K562 (cell line): ENCODE data around the gene ARHGAP12. TPM values are rescaled to one million over a fixed set of nuclear protein-coding genes. Genes with fewer than 3 reads are reported as not detected.
A peak's percentile ranks its signal among the peaks of the same experiment; 100 is the strongest.

Experiments used
- DPF2 ChIP-seq: fragments of 450-650 bp; IDR thresholded peaks from 2 replicates; pipeline ENCODE4 v1.6.1; 2016
- ETS2 ChIP-seq: IDR thresholded peaks from 2 replicates; pipeline ENCODE4 v1.6.1; 2016; ENCODE audit warnings: borderline replicate concordance, missing genetic modification characterization, mild to moderate bottlenecking, moderate library complexity, missing compliant biosample characterization; ENCODE audit not compliant: poor library complexity, severe bottlenecking
- ETV6 ChIP-seq, 3 experiments: fragments of 150-350 bp in 1 of 3; sonication (generic) in 1 of 3; formaldehyde crosslinking in 1 of 3; IDR thresholded peaks; 2 replicates each; pipeline versions ENCODE4 v1.6.1 to v1.8.0; 2014 to 2022; ENCODE audit warnings: borderline replicate concordance in 2 of 3, low read depth in 2 of 3, antibody characterized with exemption in 1 of 3, low read length in 1 of 3, mild to moderate bottlenecking in 1 of 3, missing genetic modification reagents in 1 of 3
- JUN ChIP-seq, 2 experiments: sonication (generic) in 1 of 2; formaldehyde crosslinking in 1 of 2; IDR thresholded peaks; 2 replicates each; pipeline versions ENCODE4 v1.6.1 to v1.8.0; 2012 to 2022; ENCODE audit warnings: borderline replicate concordance in 2 of 2, mild to moderate bottlenecking in 2 of 2, improper control_type of control experiment in 1 of 2, low read depth in 1 of 2, low read length in 1 of 2, missing genetic modification reagents in 1 of 2
- JUND ChIP-seq, 2 experiments: IDR thresholded peaks; 2 replicates in 1 of 2; 3 replicates in 1 of 2; pipeline ENCODE4 v1.6.1; 2011; ENCODE audit warnings: borderline replicate concordance in 2 of 2, low read depth in 2 of 2, low read length in 2 of 2, improper control_type of control experiment in 1 of 2, missing biosample characterization in 1 of 2, missing genetic modification characterization in 1 of 2, missing genetic modification reagents in 1 of 2
- MYBL2 ChIP-seq, 2 experiments: fragments of 450-650 bp in 1 of 2; sonication (generic) in 1 of 2; formaldehyde crosslinking in 1 of 2; IDR thresholded peaks; 2 replicates each; pipeline versions ENCODE4 v1.6.1 to v1.8.1; 2017 to 2022; ENCODE audit warnings: borderline replicate concordance in 1 of 2, inconsistent platforms in 1 of 2, low read depth in 1 of 2, mild to moderate bottlenecking in 1 of 2, missing genetic modification reagents in 1 of 2, moderate library complexity in 1 of 2
- POLR2AphosphoS5 ChIP-seq: IDR thresholded peaks from 2 replicates; pipeline ENCODE4 v1.6.1; 2011; ENCODE audit warnings: mild to moderate bottlenecking, low read depth, low read length, moderate library complexity; ENCODE audit not compliant: control insufficient read depth, insufficient read depth
- POLR3A ChIP-seq: IDR thresholded peaks from 2 replicates; pipeline ENCODE4 v1.6.1; 2011; ENCODE audit warnings: borderline replicate concordance, mild to moderate bottlenecking, moderate library complexity; ENCODE audit not compliant: insufficient read length, insufficient read depth; ENCODE audit errors: extremely low read depth
- RBM34 ChIP-seq: fragments of 200-400 bp; formaldehyde crosslinking; IDR thresholded peaks from 2 replicates; pipeline ENCODE4 v1.6.1; 2018; ENCODE audit warnings: low read length, borderline replicate concordance; ENCODE audit not compliant: insufficient read depth
- SAFB ChIP-seq: fragments of 200-400 bp; formaldehyde crosslinking; IDR thresholded peaks from 2 replicates; pipeline ENCODE4 v1.6.1; 2017; ENCODE audit warnings: low read depth, low read length, borderline replicate concordance
- SRF ChIP-seq, 2 experiments: fragments of 250-450, 450-650 bp in 1 of 2; sonication (Bioruptor Pico) in 1 of 2; sonication (generic) in 1 of 2; formaldehyde crosslinking; IDR thresholded peaks; 2 replicates each; pipeline versions ENCODE4 v1.5.0 to v1.5.1; 2020 to 2022; ENCODE audit warnings: mild to moderate bottlenecking in 1 of 2, missing genetic modification reagents in 1 of 2
- TCF7L2 ChIP-seq: fragments of 150-350 bp; IDR thresholded peaks from 2 replicates; pipeline ENCODE4 v1.6.1; 2016; ENCODE audit warnings: low read depth, mild to moderate bottlenecking, low read length, moderate library complexity
- VEZF1 ChIP-seq: fragments of 200-800 bp; sonication (Bioruptor generic); IDR thresholded peaks from 2 replicates; pipeline ENCODE4 v1.6.1; 2017; ENCODE audit warnings: missing genetic modification characterization, missing compliant biosample characterization
- ZBTB11 ChIP-seq, 3 experiments: fragments of 200-800 bp in 1 of 3; fragments of 250-450 bp in 1 of 3; fragments of 450-650 bp in 1 of 3; sonication (Bioruptor Pico) in 1 of 3; sonication (Bioruptor generic) in 1 of 3; formaldehyde crosslinking in 1 of 3; IDR thresholded peaks; 2 replicates each; pipeline versions ENCODE4 v1.6.1 to v1.8.0; 2016 to 2022; ENCODE audit warnings: mild to moderate bottlenecking in 2 of 3, missing genetic modification characterization in 2 of 3, missing compliant biosample characterization in 1 of 3, moderate library complexity in 1 of 3
- ZBTB8A ChIP-seq: fragments of 450-650 bp; IDR thresholded peaks from 2 replicates; pipeline ENCODE4 v1.6.1; 2018; ENCODE audit warnings: mild to moderate bottlenecking, moderate library complexity; ENCODE audit not compliant: partially characterized antibody
- ZKSCAN1 ChIP-seq: fragments of 150-350 bp; IDR thresholded peaks from 2 replicates; pipeline ENCODE4 v1.6.1; 2016; ENCODE audit warnings: low read depth, low read length
- ZSCAN32 ChIP-seq: fragments of 450-650 bp; formaldehyde crosslinking; IDR thresholded peaks from 2 replicates; pipeline ENCODE4 v1.4.0; 2020; ENCODE audit warnings: mild to moderate bottlenecking, moderate library complexity
- polyA plus RNA-seq, 8 experiments: library from polyadenylated mRNA; depleted of rRNA in 4 of 8; stranded (reverse) in 5 of 8; unstranded in 3 of 8; fragments of >200 nt; fragmentation: Nextera tagmentation in 2 of 8; fragmentation: Illumina TruSeq in 1 of 8; extraction: Ambion mirVana in 2 of 8; extraction: Trizol in 1 of 8; gene quantifications; 2 replicates each; pipeline versions ENCODE4 v1.2.1 to v1.2.3, GENCODE V29; 2011 to 2014; ENCODE audit warnings: inconsistent platforms in 1 of 8, missing spikeins in 1 of 8
- total RNA-seq, 7 experiments: library from RNA; depleted of rRNA in 6 of 7; stranded (reverse); fragments of >200 nt in 6 of 7; fragmentation: Illumina TruSeq in 2 of 7; extraction: Trizol in 2 of 7; gene quantifications; 2 replicates each; pipeline versions ENCODE4 v1.2.1 to v1.2.3, GENCODE V29; 2011 to 2021; ENCODE audit warnings: low replicate concordance in 1 of 7
- TF ChIP-seq, protein P1 (sequence below): fragments of 250-450 bp; sonication (Bioruptor Pico); IDR thresholded peaks from 2 replicates; pipeline ENCODE4 v1.8.0; 2021; ENCODE audit warnings: moderate library complexity, mild to moderate bottlenecking, inconsistent platforms

ARHGAP12 gene
- total and polyA plus RNA-seq, 9 of the 15 experiments (the other 6 are each of a cell fraction or from before 2014, with no cell fraction given) = 4.4 to 18.7 (median 10.1) TPM

GRCh38 chr10:31940839-31941653 is 12.4 kb upstream of the ARHGAP12 start (continued):
- TF ChIP-seq MYBL2 (IDR thresholded peaks at IDR 0.05; ENCODE audit: low read depth) (no peak), MYBL2 (CRISPR knock-in tag; IDR thresholded peaks at IDR 0.05; ENCODE audit: borderline replicate concordance) (no peak), ZBTB11 (CRISPR knock-in tag; IDR thresholded peaks at IDR 0.05) (peak in 1 of 3 experiments; percentile 41; a peak in 2 of 6 replicates), SAFB (no peak), TCF7L2 (no peak), POLR3A (no peak), VEZF1 (CRISPR knock-in tag) (peak; percentile 39; the same call in 1 of the 2 replicates), DPF2 (peak; percentile 61), SRF (CRISPR knock-in tag; IDR thresholded peaks at IDR 0.05) (no peak), ZBTB8A (no peak), JUN (IDR thresholded peaks at IDR 0.05; ENCODE audit: borderline replicate concordance, low read depth, low read length) (peak; percentile 83; the same call in 1 of the 2 replicates), JUN (CRISPR knock-in tag; IDR thresholded peaks at IDR 0.05; ENCODE audit: borderline replicate concordance) (no peak), POLR2AphosphoS5 (no peak), ETS2 (tag) (no peak), RBM34 (no peak), JUND (IDR thresholded peaks at IDR 0.05; ENCODE audit: borderline replicate concordance, low read depth, low read length) (peak; percentile 70), JUND (tag; IDR thresholded peaks at IDR 0.05; ENCODE audit: borderline replicate concordance, low read depth, low read length) (no peak; the same call in 2 of the 3 replicates), ZSCAN32 (no peak), ZKSCAN1 (no peak), ETV6 (IDR thresholded peaks at IDR 0.05; ENCODE audit: borderline replicate concordance in 1 of 2, low read depth in 2 of 2, low read length in 1 of 2) (no peak), ETV6 (CRISPR knock-in tag; IDR thresholded peaks at IDR 0.05; ENCODE audit: borderline replicate concordance) (no peak)
- TF ChIP-seq, protein P1, sequence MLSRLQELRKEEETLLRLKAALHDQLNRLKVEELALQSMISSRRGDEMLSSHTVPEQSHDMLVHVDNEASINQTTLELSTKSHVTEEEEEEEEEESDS = no peak
